ENCODE data around the gene IFNGR2.
"Not testable (repeated sequence)": the region's sequence is repeated elsewhere in the genome, so short reads cannot be mapped to it uniquely, and the experiment has no call there.

Gene IFNGR2

GRCh38 chr21:33437140-33437539 is 33.9 kb downstream of the IFNGR2 start:
- no peak for DNase-seq (ENCODE audit: low spot score)

- peak; percentile 81 for DNase-seq (ENCODE audit: low spot score)
Measured at GRCh38 chr21:33441489-33442477, 38.6 kb downstream of the IFNGR2 start.

- DNase-seq (ENCODE audit: low spot score): no peak
Measured at GRCh38 chr21:33443194-33443593, 40.0 kb downstream of the IFNGR2 start.

- DNase-seq (ENCODE audit: low spot score): no peak
Measured at GRCh38 chr21:33444499-33444898, 41.3 kb downstream of the IFNGR2 start.

- DNase-seq (ENCODE audit: low spot score): not testable (repeated sequence)
Measured at GRCh38 chr21:33446620-33447019, 43.4 kb downstream of the IFNGR2 start.

GRCh38 chr21:33449616-33450015 is 46.4 kb downstream of the IFNGR2 start:
- no peak for DNase-seq (ENCODE audit: low spot score)

GRCh38 chr21:33451634-33452071 is 48.4 kb downstream of the IFNGR2 start:
- no peak for DNase-seq (ENCODE audit: low spot score)

- DNase-seq (ENCODE audit: low spot score): no peak
Measured at GRCh38 chr21:33452362-33452761, 49.1 kb downstream of the IFNGR2 start.

- DNase-seq (ENCODE audit: low spot score): no peak
Measured at GRCh38 chr21:33455686-33456446, 52.7 kb downstream of the IFNGR2 start.

- DNase-seq (ENCODE audit: low spot score): no peak
Measured at GRCh38 chr21:33458861-33459260, 55.6 kb downstream of the IFNGR2 start.

- DNase-seq (ENCODE audit: low spot score): no peak
Measured at GRCh38 chr21:33461538-33462250, 58.5 kb downstream of the IFNGR2 start.

- DNase-seq (ENCODE audit: low spot score): not testable (repeated sequence)
Measured at GRCh38 chr21:33469183-33469582, 66.0 kb downstream of the IFNGR2 start.

GRCh38 chr21:33470701-33471100 is 67.5 kb downstream of the IFNGR2 start:
- no peak for DNase-seq (ENCODE audit: low spot score)

GRCh38 chr21:33473344-33473743 is 70.1 kb downstream of the IFNGR2 start:
- DNase-seq (ENCODE audit: low spot score): no peak

- DNase-seq (ENCODE audit: low spot score): no peak
Measured at GRCh38 chr21:33477066-33477465, 73.9 kb downstream of the IFNGR2 start.

- DNase-seq (ENCODE audit: low spot score): no peak
Measured at GRCh38 chr21:33478182-33478581, 75.0 kb downstream of the IFNGR2 start.

- DNase-seq (ENCODE audit: low spot score): peak; percentile 53
Measured at GRCh38 chr21:33478935-33479678, 75.9 kb downstream of the IFNGR2 start.

GRCh38 chr21:33479679-33480480 is 76.7 kb downstream of the IFNGR2 start, which contains the start of gene TMEM50B:
TMEM50B (minus strand) TSS chr21:33479974; CDS start chr21:33468885, 11,089 bp downstream.
- peak; percentile 95 for DNase-seq (ENCODE audit: low spot score)

- no peak for DNase-seq (ENCODE audit: low spot score)
Measured at GRCh38 chr21:33480481-33481103, 77.4 kb downstream of the IFNGR2 start.

Data from hepatic stellate cell (primary cell).